Lower leg skin (tissue), 4 donors: Measurements from ENCODE around the gene ELL. TPM values are rescaled to one million over a fixed set of nuclear protein-coding genes. Genes with fewer than 3 reads are reported as not detected.

Source experiments
- DNase-seq, 2 donors: peaks; one replicate each; pipeline ENCODE4 v3.0.0-alpha.2; 2019; ENCODE audit warnings: low spot score in 2 of 2
- H3K4me3 ChIP-seq: fragments of 200-600 bp; sonication (generic); 2 replicates; pipeline ENCODE4 v1.5.1; 2017; ENCODE audit warnings: mild to moderate bottlenecking, low read depth; ENCODE audit not compliant: poor library complexity, severe bottlenecking
- POLR2A ChIP-seq, 2 donors: fragments of 450-650 bp; IDR thresholded peaks; one replicate each; pipeline ENCODE4 v1.6.1; 2016 to 2017; ENCODE audit warnings: antibody characterized with exemption in 2 of 2, mild to moderate bottlenecking in 1 of 2, moderate library complexity in 1 of 2
- WGBS, 2 donors: methylation state at CpG; one replicate each; pipeline ENCODE4 v1.1.5; 2018; 5-methylcytosine and 5-hydroxymethylcytosine counted together
- intact Hi-C: fragments of 100-400 bp; cut with DNase I; formaldehyde crosslinking; loops from one replicate; pipeline ENCODE4 v1.15.0; 2023; ENCODE audit warnings: low total_unique reads
- total RNA-seq, 4 donors: library from RNA; depleted of rRNA; stranded (reverse); fragments of >200 nt; gene quantifications; one replicate each; pipeline ENCODE4 v1.1.0, GENCODE V29; 2016
- TF ChIP-seq, protein P1 (sequence below), 3 donors: fragments of 450-650 bp; IDR thresholded peaks; one replicate each; pipeline ENCODE4 v1.5.1; 2016; ENCODE audit warnings: antibody characterized with exemption in 3 of 3, mild to moderate bottlenecking in 3 of 3, moderate library complexity in 2 of 3

ELL gene
- total RNA-seq, 4 donors from 2014 or later, result 21.5 to 37.9 (median 24.8) TPM

DNA sequence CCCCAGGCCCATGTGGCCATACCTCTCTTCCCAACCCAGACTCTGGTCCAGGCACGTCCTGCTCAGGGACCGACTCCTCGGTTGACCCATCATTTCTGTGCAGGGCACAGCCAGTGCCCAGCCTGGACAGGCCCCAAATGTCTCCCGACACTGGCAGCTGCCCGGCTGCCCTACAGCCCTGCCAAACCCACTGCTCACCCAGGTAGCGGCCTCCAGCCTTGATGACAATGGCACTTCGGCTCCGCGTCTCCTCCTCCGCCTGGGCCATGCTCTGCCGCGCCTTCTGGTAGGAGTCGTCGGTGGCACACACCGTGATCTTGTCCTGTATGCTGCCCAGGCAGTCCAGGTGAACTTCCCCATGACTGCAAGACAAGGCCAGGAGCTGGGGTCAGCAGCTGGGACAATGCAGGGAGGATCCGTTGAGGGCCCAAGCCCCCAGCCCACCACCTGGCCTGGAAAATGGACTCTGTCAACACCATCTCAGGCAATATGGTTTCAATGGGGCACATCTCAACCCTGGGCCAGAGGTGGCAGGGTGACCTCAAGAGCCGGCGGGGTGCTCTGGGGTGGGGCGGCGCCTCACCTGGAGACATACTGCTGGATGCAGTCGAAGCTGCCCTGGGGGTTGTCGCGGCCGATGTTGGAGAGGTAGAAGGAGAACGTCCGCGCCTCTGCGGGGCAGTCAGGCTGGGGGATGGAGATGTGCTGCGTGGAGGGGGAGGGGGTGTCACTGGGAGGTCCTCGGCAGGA, 56.5 kb downstream of the ELL start:
- TF ChIP-seq, protein P1, sequence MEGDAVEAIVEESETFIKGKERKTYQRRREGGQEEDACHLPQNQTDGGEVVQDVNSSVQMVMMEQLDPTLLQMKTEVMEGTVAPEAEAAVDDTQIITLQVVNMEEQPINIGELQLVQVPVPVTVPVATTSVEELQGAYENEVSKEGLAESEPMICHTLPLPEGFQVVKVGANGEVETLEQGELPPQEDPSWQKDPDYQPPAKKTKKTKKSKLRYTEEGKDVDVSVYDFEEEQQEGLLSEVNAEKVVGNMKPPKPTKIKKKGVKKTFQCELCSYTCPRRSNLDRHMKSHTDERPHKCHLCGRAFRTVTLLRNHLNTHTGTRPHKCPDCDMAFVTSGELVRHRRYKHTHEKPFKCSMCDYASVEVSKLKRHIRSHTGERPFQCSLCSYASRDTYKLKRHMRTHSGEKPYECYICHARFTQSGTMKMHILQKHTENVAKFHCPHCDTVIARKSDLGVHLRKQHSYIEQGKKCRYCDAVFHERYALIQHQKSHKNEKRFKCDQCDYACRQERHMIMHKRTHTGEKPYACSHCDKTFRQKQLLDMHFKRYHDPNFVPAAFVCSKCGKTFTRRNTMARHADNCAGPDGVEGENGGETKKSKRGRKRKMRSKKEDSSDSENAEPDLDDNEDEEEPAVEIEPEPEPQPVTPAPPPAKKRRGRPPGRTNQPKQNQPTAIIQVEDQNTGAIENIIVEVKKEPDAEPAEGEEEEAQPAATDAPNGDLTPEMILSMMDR (IDR thresholded peaks at IDR 0.05), result no peak
- TF ChIP-seq POLR2A (IDR thresholded peaks at IDR 0.05), result no peak
- DNase-seq, result no peak
- intact Hi-C loops, result loop anchor here (10.0 kb wide), 1 partner anchor 109 kb away; the partner anchor contains the start of gene UBA52
- H3K4me3 ChIP-seq, result no peak overlapping the region
- WGBS, 2 donors, result 87 to 89% methylated on average over 23 to 29 of the region's 30 CpGs

DNA sequence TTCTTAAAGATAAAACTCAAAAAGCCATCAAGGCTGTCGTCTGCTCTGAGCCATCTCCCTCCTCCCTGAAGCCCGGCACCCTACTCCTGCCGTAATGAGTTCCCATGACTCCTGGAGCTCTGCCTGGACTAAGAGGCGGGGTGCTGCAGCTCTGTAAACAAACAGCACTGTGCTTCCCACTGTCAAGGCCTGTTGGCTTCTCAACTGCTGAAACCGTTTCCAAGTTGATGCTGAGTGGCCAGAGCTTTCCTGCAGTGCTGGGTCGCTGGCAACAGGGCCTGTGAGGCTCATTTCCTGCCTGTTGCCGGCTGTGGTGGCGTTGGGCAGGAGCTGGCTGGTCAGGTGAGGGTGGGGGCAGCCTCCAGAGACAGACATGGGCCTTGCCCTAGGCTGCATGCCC, 57.2 kb downstream of the ELL start:
- no peak overlapping the region for H3K4me3 ChIP-seq
- no peak for TF ChIP-seq POLR2A (IDR thresholded peaks at IDR 0.05)
- TF ChIP-seq, protein P1 (IDR thresholded peaks at IDR 0.05), result no peak
- 16 to 17% methylated on average over 6 to 8 of the region's 8 CpGs for WGBS, 2 donors
- intact Hi-C loops, result loop anchor here (10.0 kb wide), 1 partner anchor 110 kb away; the partner anchor contains the start of gene UBA52
- DNase-seq, result peak; percentile 84 to 96

GRCh38 chr19:18461471-18461870, 60.4 kb downstream of the ELL start:
- no peak for DNase-seq
- intact Hi-C loops, result loop anchor here (10.0 kb wide), 1 partner anchor 113 kb away; the partner anchor contains the start of gene UBA52
- no peak overlapping the region for H3K4me3 ChIP-seq
- 90 to 94% methylated on average over 16 to 22 of the region's 22 CpGs for WGBS, 2 donors
- TF ChIP-seq, protein P1 (IDR thresholded peaks at IDR 0.05), result no peak
- TF ChIP-seq POLR2A (IDR thresholded peaks at IDR 0.05), result no peak

DNA sequence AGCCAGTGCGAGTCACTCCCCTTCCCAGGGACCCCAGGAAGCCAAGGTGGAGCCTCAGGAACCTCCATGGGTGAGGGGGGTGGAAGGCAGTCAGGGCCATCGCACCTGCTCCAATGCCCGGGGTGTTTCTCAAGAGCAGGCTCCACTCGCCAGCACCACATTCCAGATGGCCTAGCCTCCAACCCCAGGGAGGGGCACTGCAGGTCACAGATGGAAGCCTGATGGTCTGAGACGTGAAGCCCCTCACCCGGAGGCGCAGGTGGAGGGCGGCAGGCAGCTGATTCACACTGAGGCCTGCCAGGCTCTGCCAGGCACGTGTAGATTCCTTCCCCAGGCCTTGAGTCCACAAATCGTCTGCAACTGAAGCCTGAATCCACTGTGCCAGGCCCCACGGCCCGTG, 61.0 kb downstream of the ELL start:
- no peak for DNase-seq
- 51 to 73% methylated on average over 8 to 12 of the region's 12 CpGs for WGBS, 2 donors
- intact Hi-C loops, result loop anchor here (10.0 kb wide), 1 partner anchor 114 kb away; the partner anchor contains the start of gene UBA52
- no peak overlapping the region for H3K4me3 ChIP-seq
- TF ChIP-seq, protein P1 (IDR thresholded peaks at IDR 0.05), result no peak
- TF ChIP-seq POLR2A (IDR thresholded peaks at IDR 0.05), result no peak

DNA sequence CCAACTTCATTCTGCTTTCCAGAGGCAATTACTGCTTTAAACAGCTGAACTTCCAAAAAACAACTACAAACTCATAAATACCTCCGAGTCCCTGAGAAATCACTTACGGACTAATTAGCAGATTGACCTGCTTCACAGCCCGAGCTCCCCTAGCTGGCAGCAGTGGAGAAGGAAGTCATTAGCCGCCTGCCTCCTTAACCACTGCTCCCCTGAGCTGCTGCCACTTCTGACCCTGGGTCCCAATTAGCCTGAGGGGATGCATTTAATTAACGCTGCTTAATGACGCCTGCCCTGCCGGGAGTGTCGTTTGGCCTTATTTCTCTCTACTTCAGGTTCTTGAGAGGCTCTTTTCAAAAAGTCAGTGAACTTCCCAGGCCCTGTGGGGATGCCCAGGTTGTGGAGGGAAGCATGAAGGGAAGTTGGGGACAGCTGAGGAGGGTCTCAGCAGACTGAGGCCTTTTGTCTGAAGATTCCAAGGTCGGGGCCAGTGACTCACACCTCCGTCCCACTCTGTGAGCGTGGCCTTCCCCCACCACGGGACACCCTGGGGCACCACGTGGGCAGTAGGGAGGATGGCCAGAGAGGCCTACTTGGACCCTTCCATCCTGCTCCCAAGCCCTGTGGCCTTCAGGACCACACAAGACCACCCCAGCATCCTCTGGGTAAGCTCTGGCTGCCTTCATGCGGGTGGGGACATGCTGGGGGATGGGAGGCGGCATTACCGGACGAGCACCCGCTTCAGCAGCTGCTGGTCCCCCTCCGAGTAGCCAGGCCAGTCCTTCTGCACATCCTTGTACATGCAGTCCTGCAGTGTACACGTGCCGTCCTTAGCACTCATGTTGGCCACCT, 64.2 kb downstream of the ELL start:
- intact Hi-C loops, result loop anchor here (10.0 kb wide), 1 partner anchor 387 kb away; no protein-coding TSS in a partner anchor
- no peak for DNase-seq
- TF ChIP-seq POLR2A (IDR thresholded peaks at IDR 0.05), result no peak
- TF ChIP-seq, protein P1 (IDR thresholded peaks at IDR 0.05), result no peak
- WGBS, 2 donors, result 76 to 79% methylated on average over 19 to 20 of the region's 21 CpGs
- H3K4me3 ChIP-seq, result no peak overlapping the region
